NOMO-1 treated with DMSO at 0.1 percent for 48 hours (cell line): Measurements from ENCODE around the gene MTHFD1L.
A peak's percentile ranks its signal among the peaks of the same experiment; 100 is the strongest.
"Not testable (repeated sequence)": the region's sequence is repeated elsewhere in the genome, so short reads cannot be mapped to it uniquely, and the experiment has no call there.

Source experiments
- DNase-seq: peaks from one replicate; lab custom pipeline; 2025; ENCODE audit not compliant: unreplicated experiment; lab: John Stamatoyannopoulos, UW

MTHFD1L gene

GRCh38 chr6:151012321-151013294 lies 147.1 kb downstream of the MTHFD1L start:
- DNase-seq: no peak

- DNase-seq: peak; percentile 22
Observed at GRCh38 chr6:151014404-151015100, 149.1 kb downstream of the MTHFD1L start.

GRCh38 chr6:151015101-151015700 lies 149.7 kb downstream of the MTHFD1L start:
- no peak for DNase-seq

- no peak for DNase-seq
Observed at GRCh38 chr6:151016107-151016506, 150.6 kb downstream of the MTHFD1L start.

- DNase-seq: no peak
Observed at GRCh38 chr6:151018046-151018445, 152.5 kb downstream of the MTHFD1L start.

GRCh38 chr6:151018911-151019782 lies 153.6 kb downstream of the MTHFD1L start:
- DNase-seq: no peak

GRCh38 chr6:151021896-151022295 lies 156.4 kb downstream of the MTHFD1L start:
- no peak for DNase-seq

- no peak for DNase-seq
Observed at GRCh38 chr6:151022492-151022891, 157.0 kb downstream of the MTHFD1L start.

- DNase-seq: no peak
Observed at GRCh38 chr6:151023342-151023741, 157.8 kb downstream of the MTHFD1L start.

GRCh38 chr6:151024597-151024996 lies 159.1 kb downstream of the MTHFD1L start:
- no peak for DNase-seq

- DNase-seq: no peak
Observed at GRCh38 chr6:151025076-151025475, 159.6 kb downstream of the MTHFD1L start.

- DNase-seq: no peak
Observed at GRCh38 chr6:151026041-151026663, 160.7 kb downstream of the MTHFD1L start.

GRCh38 chr6:151027295-151027747 lies 161.8 kb downstream of the MTHFD1L start:
- DNase-seq: no peak

GRCh38 chr6:151027936-151028838 lies 162.7 kb downstream of the MTHFD1L start:
- no peak for DNase-seq

GRCh38 chr6:151029970-151030369 lies 164.5 kb downstream of the MTHFD1L start:
- peak; percentile 2 for DNase-seq

- DNase-seq: no peak
Observed at GRCh38 chr6:151032034-151032433, 166.5 kb downstream of the MTHFD1L start.

GRCh38 chr6:151034825-151035781 lies 169.6 kb downstream of the MTHFD1L start:
- DNase-seq: no peak

- not testable (repeated sequence) for DNase-seq
Observed at GRCh38 chr6:151036211-151036721, 170.8 kb downstream of the MTHFD1L start.
